ENCODE results near the gene SORCS2.

SORCS2 gene

GRCh38 chr4:7666744-7667143, 474.4 kb downstream of the SORCS2 start:
- Histone ChIP-seq H2BK5ac (ENCODE audit: low read depth, low read length, poor library complexity) (no peak overlapping the region), H4K91ac (ENCODE audit: low read depth, low read length) (no peak overlapping the region), H3K23ac (ENCODE audit: low read length) (no peak overlapping the region), H3K79me2 (ENCODE audit: control insufficient read depth, insufficient read depth, low read length, poor library complexity) (no peaks in the 10 kb centered on the region), H4K12ac (ENCODE audit: low read depth, low read length) (no peak overlapping the region), H3K4me2 (ENCODE audit: low read length) (no peak overlapping the region), H3K4me3 (ENCODE audit: low read depth, low read length) (no peak overlapping the region), H2AFZ (ENCODE audit: insufficient read depth, low read length, poor library complexity) (no peak overlapping the region), H3K14ac (ENCODE audit: low read length) (no peak overlapping the region), H3K27me3 (ENCODE audit: insufficient read depth, low read length) (no peaks in the 10 kb centered on the region), H2BK12ac (ENCODE audit: low read length) (no peak overlapping the region), H3K27ac (ENCODE audit: low read depth, low read length) (no peak overlapping the region), H3K79me1 (ENCODE audit: low read length) (no peaks in the 10 kb centered on the region), H4K8ac (ENCODE audit: low read depth, low read length) (no peak overlapping the region), H2AK5ac (ENCODE audit: low read length) (no peak overlapping the region), H3K4me1 (ENCODE audit: control insufficient read depth in 1 of 2, insufficient read depth in 2 of 2, low read length in 2 of 2) (no peaks in the 10 kb centered on the region), H2BK120ac (ENCODE audit: insufficient read depth, low read length, poor library complexity) (no peak overlapping the region), H3K18ac (ENCODE audit: low read length) (no peak overlapping the region), H3K9ac (ENCODE audit: low read length) (no peak overlapping the region), H3K4ac (ENCODE audit: low read depth, low read length) (no peak overlapping the region), H3K9me3 (ENCODE audit: insufficient read depth, low read depth, low read length) (peaks cover 5% of the 10 kb centered on the region), H3K36me3 (ENCODE audit: control insufficient read depth in 1 of 2, insufficient read depth in 2 of 2, low read length in 2 of 2) (no peaks in the 10 kb centered on the region)
- DNase-seq = no peak
- WGBS (ENCODE audit: extremely low coverage, insufficient coverage, insufficient read length) = no CpG with 5 or more reads among the region's 6 CpGs

GRCh38 chr4:7668271-7668670, 475.9 kb downstream of the SORCS2 start:
- Histone ChIP-seq H3K9me3 (ENCODE audit: insufficient read depth, low read depth, low read length) (peaks cover 5% of the 10 kb centered on the region), H2BK12ac (ENCODE audit: low read length) (no peak overlapping the region), H3K27ac (ENCODE audit: low read depth, low read length) (no peak overlapping the region), H2BK120ac (ENCODE audit: insufficient read depth, low read length, poor library complexity) (no peak overlapping the region), H3K14ac (ENCODE audit: low read length) (no peak overlapping the region), H3K27me3 (ENCODE audit: insufficient read depth, low read length) (no peaks in the 10 kb centered on the region), H4K12ac (ENCODE audit: low read depth, low read length) (no peak overlapping the region), H3K4ac (ENCODE audit: low read depth, low read length) (no peak overlapping the region), H2BK5ac (ENCODE audit: low read depth, low read length, poor library complexity) (no peak overlapping the region), H3K4me3 (ENCODE audit: low read depth, low read length) (no peak overlapping the region), H3K79me1 (ENCODE audit: low read length) (no peaks in the 10 kb centered on the region), H3K9ac (ENCODE audit: low read length) (no peak overlapping the region), H2AK5ac (ENCODE audit: low read length) (no peak overlapping the region), H2AFZ (ENCODE audit: insufficient read depth, low read length, poor library complexity) (no peak overlapping the region), H3K4me1 (ENCODE audit: control insufficient read depth in 1 of 2, insufficient read depth in 2 of 2, low read length in 2 of 2) (no peaks in the 10 kb centered on the region), H3K4me2 (ENCODE audit: low read length) (no peak overlapping the region), H3K18ac (ENCODE audit: low read length) (no peak overlapping the region), H3K23ac (ENCODE audit: low read length) (no peak overlapping the region), H3K36me3 (ENCODE audit: control insufficient read depth in 1 of 2, insufficient read depth in 2 of 2, low read length in 2 of 2) (no peaks in the 10 kb centered on the region), H4K8ac (ENCODE audit: low read depth, low read length) (no peak overlapping the region), H3K79me2 (ENCODE audit: control insufficient read depth, insufficient read depth, low read length, poor library complexity) (no peaks in the 10 kb centered on the region), H4K91ac (ENCODE audit: low read depth, low read length) (no peak overlapping the region)
- no peak for DNase-seq
- no CpG with 5 or more reads among the region's 4 CpGs for WGBS (ENCODE audit: extremely low coverage, insufficient coverage, insufficient read length)

GRCh38 chr4:7668826-7669225, 476.5 kb downstream of the SORCS2 start:
- no peak overlapping the region for H4K8ac ChIP-seq (ENCODE audit: low read depth, low read length)
- peaks cover 5% of the 10 kb centered on the region for H3K9me3 ChIP-seq (ENCODE audit: insufficient read depth, low read depth, low read length)
- H2BK120ac ChIP-seq (ENCODE audit: insufficient read depth, low read length, poor library complexity) = no peak overlapping the region
- no peaks in the 10 kb centered on the region for H3K79me2 ChIP-seq (ENCODE audit: control insufficient read depth, insufficient read depth, low read length, poor library complexity)
- no peaks in the 10 kb centered on the region for H3K4me1 ChIP-seq (ENCODE audit: control insufficient read depth in 1 of 2, insufficient read depth in 2 of 2, low read length in 2 of 2)
- no peak overlapping the region for H3K27ac ChIP-seq (ENCODE audit: low read depth, low read length)
- no peak overlapping the region for H4K91ac ChIP-seq (ENCODE audit: low read depth, low read length)
- no peak overlapping the region for H3K14ac ChIP-seq (ENCODE audit: low read length)
- no peak overlapping the region for H2BK5ac ChIP-seq (ENCODE audit: low read depth, low read length, poor library complexity)
- whole genome bisulfite sequencing (ENCODE audit: extremely low coverage, insufficient coverage, insufficient read length) = no CpG with 5 or more reads among the region's 4 CpGs
- no peaks in the 10 kb centered on the region for H3K36me3 ChIP-seq (ENCODE audit: control insufficient read depth in 1 of 2, insufficient read depth in 2 of 2, low read length in 2 of 2)
- H2AFZ ChIP-seq (ENCODE audit: insufficient read depth, low read length, poor library complexity) = no peak overlapping the region
- no peaks in the 10 kb centered on the region for H3K27me3 ChIP-seq (ENCODE audit: insufficient read depth, low read length)
- H3K4me3 ChIP-seq (ENCODE audit: low read depth, low read length) = no peak overlapping the region
- no peaks in the 10 kb centered on the region for H3K79me1 ChIP-seq (ENCODE audit: low read length)
- no peak overlapping the region for H3K4ac ChIP-seq (ENCODE audit: low read depth, low read length)
- no peak overlapping the region for H3K4me2 ChIP-seq (ENCODE audit: low read length)
- DNase-seq = no peak
- no peak overlapping the region for H2AK5ac ChIP-seq (ENCODE audit: low read length)
- no peak overlapping the region for H4K12ac ChIP-seq (ENCODE audit: low read depth, low read length)
- H3K23ac ChIP-seq (ENCODE audit: low read length) = no peak overlapping the region
- H3K18ac ChIP-seq (ENCODE audit: low read length) = no peak overlapping the region
- no peak overlapping the region for H2BK12ac ChIP-seq (ENCODE audit: low read length)
- no peak overlapping the region for H3K9ac ChIP-seq (ENCODE audit: low read length)

GRCh38 chr4:7672601-7673000, 480.3 kb downstream of the SORCS2 start:
- H3K4me1 ChIP-seq (ENCODE audit: control insufficient read depth in 1 of 2, insufficient read depth in 2 of 2, low read length in 2 of 2) = no peaks in the 10 kb centered on the region
- no peaks in the 10 kb centered on the region for H3K79me1 ChIP-seq (ENCODE audit: low read length)
- DNase-seq = no peak
- no peak overlapping the region for H3K27ac ChIP-seq (ENCODE audit: low read depth, low read length)
- no CpG with 5 or more reads among the region's 4 CpGs for WGBS (ENCODE audit: extremely low coverage, insufficient coverage, insufficient read length)
- H4K8ac ChIP-seq (ENCODE audit: low read depth, low read length) = no peak overlapping the region
- H3K79me2 ChIP-seq (ENCODE audit: control insufficient read depth, insufficient read depth, low read length, poor library complexity) = no peaks in the 10 kb centered on the region
- no peak overlapping the region for H3K14ac ChIP-seq (ENCODE audit: low read length)
- no peak overlapping the region for H2BK120ac ChIP-seq (ENCODE audit: insufficient read depth, low read length, poor library complexity)
- no peak overlapping the region for H3K23ac ChIP-seq (ENCODE audit: low read length)
- peaks cover 2% of the 10 kb centered on the region for H3K9me3 ChIP-seq (ENCODE audit: insufficient read depth, low read depth, low read length)
- H3K18ac ChIP-seq (ENCODE audit: low read length) = no peak overlapping the region
- no peak overlapping the region for H3K4ac ChIP-seq (ENCODE audit: low read depth, low read length)
- H3K9ac ChIP-seq (ENCODE audit: low read length) = no peak overlapping the region
- H3K36me3 ChIP-seq (ENCODE audit: control insufficient read depth in 1 of 2, insufficient read depth in 2 of 2, low read length in 2 of 2) = no peaks in the 10 kb centered on the region
- no peak overlapping the region for H3K4me2 ChIP-seq (ENCODE audit: low read length)
- no peak overlapping the region for H2AFZ ChIP-seq (ENCODE audit: insufficient read depth, low read length, poor library complexity)
- no peak overlapping the region for H2BK12ac ChIP-seq (ENCODE audit: low read length)
- no peak overlapping the region for H4K91ac ChIP-seq (ENCODE audit: low read depth, low read length)
- H3K27me3 ChIP-seq (ENCODE audit: insufficient read depth, low read length) = no peaks in the 10 kb centered on the region
- H2AK5ac ChIP-seq (ENCODE audit: low read length) = no peak overlapping the region
- H2BK5ac ChIP-seq (ENCODE audit: low read depth, low read length, poor library complexity) = no peak overlapping the region
- H4K12ac ChIP-seq (ENCODE audit: low read depth, low read length) = no peak overlapping the region
- H3K4me3 ChIP-seq (ENCODE audit: low read depth, low read length) = no peak overlapping the region

Data from trophoblast cell (in vitro differentiated cells and primary cell).